Measurements from ENCODE around the gene RGS9BP.
A peak's percentile ranks its signal among the peaks of the same experiment; 100 is the strongest.
"Not testable (repeated sequence)": the region's sequence is repeated elsewhere in the genome, so short reads cannot be mapped to it uniquely, and the experiment has no call there.

RGS9BP gene

GRCh38 chr19:32671883-32672593 is 3.6 kb upstream of the RGS9BP start:
- no peak for DNase-seq (ENCODE audit: low read depth in 2 of 2)

- DNase-seq (ENCODE audit: low read depth in 2 of 2), result no peak
Observed at GRCh38 chr19:32672841-32673240, 2.8 kb upstream of the RGS9BP start.

GRCh38 chr19:32673573-32673972 is 2.1 kb upstream of the RGS9BP start:
- DNase-seq (ENCODE audit: low read depth in 2 of 2), result no peak

GRCh38 chr19:32674153-32674930 is 1.3 kb upstream of the RGS9BP start:
- no peak for DNase-seq (ENCODE audit: low read depth in 2 of 2)

- peak; percentile 94 to 97 for DNase-seq (ENCODE audit: low read depth in 2 of 2)
Observed at GRCh38 chr19:32674931-32675719, 523 bp upstream of the RGS9BP start, which contains the start of gene ANKRD27. Gene ANKRD27, minus strand, starts transcription at chr19:32675180. Its CDS starts 16,165 bp downstream, at chr19:32659015.

- no peak for DNase-seq (ENCODE audit: low read depth in 2 of 2)
Observed at GRCh38 chr19:32676186-32676894, 692 bp downstream of the RGS9BP start.

- no peak for DNase-seq (ENCODE audit: low read depth in 2 of 2)
Observed at GRCh38 chr19:32676895-32677359, 1.3 kb downstream of the RGS9BP start.

GRCh38 chr19:32677657-32678056 is 2.0 kb downstream of the RGS9BP start:
- DNase-seq (ENCODE audit: low read depth in 2 of 2), result no peak

GRCh38 chr19:32680986-32681385 is 5.3 kb downstream of the RGS9BP start:
- no peak for DNase-seq (ENCODE audit: low read depth in 2 of 2)

- DNase-seq (ENCODE audit: low read depth in 2 of 2), result no peak
Observed at GRCh38 chr19:32682317-32682716, 6.7 kb downstream of the RGS9BP start.

GRCh38 chr19:32686847-32687475 is 11.3 kb downstream of the RGS9BP start:
- no peak for DNase-seq (ENCODE audit: low read depth in 2 of 2)

- no peak for DNase-seq (ENCODE audit: low read depth in 2 of 2)
Observed at GRCh38 chr19:32687681-32688080, 12.0 kb downstream of the RGS9BP start.

GRCh38 chr19:32688311-32688710 is 12.7 kb downstream of the RGS9BP start:
- no peak for DNase-seq (ENCODE audit: low read depth in 2 of 2)

- DNase-seq (ENCODE audit: low read depth in 2 of 2), result peak; percentile 40 to 61
Observed at GRCh38 chr19:32691291-32691951, 15.8 kb downstream of the RGS9BP start, which contains the start of gene NUDT19. Gene NUDT19, plus strand, starts transcription at chr19:32691821. Its CDS starts 140 bp downstream, at chr19:32691961.

GRCh38 chr19:32691952-32692726 is 16.5 kb downstream of the RGS9BP start:
- no peak for DNase-seq (ENCODE audit: low read depth in 2 of 2)

- DNase-seq (ENCODE audit: low read depth in 2 of 2), result no peak
Observed at GRCh38 chr19:32692727-32693061, 17.0 kb downstream of the RGS9BP start.

GRCh38 chr19:32693151-32694108 is 17.8 kb downstream of the RGS9BP start:
- DNase-seq (ENCODE audit: low read depth in 2 of 2), result not testable (repeated sequence)

- not testable (repeated sequence) for DNase-seq (ENCODE audit: low read depth in 2 of 2)
Observed at GRCh38 chr19:32694316-32694715, 18.7 kb downstream of the RGS9BP start.

All from stimulated activated CD8-positive, alpha-beta memory T cell treated with anti-CD3 and anti-CD28 coated beads, Interleukin-2, amount 100 ng/mL, for 1 hour (primary cell).